Measurements from ENCODE around the gene GRIA1. TPM values are rescaled to one million over a fixed set of nuclear protein-coding genes. Genes with fewer than 3 reads are reported as not detected.

Gene GRIA1
- total and polyA plus RNA-seq, 10 of the 15 experiments (the other 5 are each of a cell fraction or from before 2014, with no cell fraction given) = 0.04 to 0.18 (median 0.04) TPM; not detected in 7

GRCh38 chr5:153496835-153497234, 6.4 kb downstream of the GRIA1 start (continued):
- TF ChIP-seq GATAD2B (conservative IDR thresholded peaks at IDR 0.05; ENCODE audit: low read depth) = no peak
- peak; percentile 77 for TF ChIP-seq SMC3 (IDR thresholded peaks at IDR 0.05; ENCODE audit: borderline replicate concordance, low read length)
- TF ChIP-seq, protein P1, sequence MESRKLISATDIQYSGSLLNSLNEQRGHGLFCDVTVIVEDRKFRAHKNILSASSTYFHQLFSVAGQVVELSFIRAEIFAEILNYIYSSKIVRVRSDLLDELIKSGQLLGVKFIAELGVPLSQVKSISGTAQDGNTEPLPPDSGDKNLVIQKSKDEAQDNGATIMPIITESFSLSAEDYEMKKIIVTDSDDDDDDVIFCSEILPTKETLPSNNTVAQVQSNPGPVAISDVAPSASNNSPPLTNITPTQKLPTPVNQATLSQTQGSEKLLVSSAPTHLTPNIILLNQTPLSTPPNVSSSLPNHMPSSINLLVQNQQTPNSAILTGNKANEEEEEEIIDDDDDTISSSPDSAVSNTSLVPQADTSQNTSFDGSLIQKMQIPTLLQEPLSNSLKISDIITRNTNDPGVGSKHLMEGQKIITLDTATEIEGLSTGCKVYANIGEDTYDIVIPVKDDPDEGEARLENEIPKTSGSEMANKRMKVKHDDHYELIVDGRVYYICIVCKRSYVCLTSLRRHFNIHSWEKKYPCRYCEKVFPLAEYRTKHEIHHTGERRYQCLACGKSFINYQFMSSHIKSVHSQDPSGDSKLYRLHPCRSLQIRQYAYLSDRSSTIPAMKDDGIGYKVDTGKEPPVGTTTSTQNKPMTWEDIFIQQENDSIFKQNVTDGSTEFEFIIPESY (IDR thresholded peaks at IDR 0.05) = no peak
- no peak for TF ChIP-seq EZH2 (IDR thresholded peaks at IDR 0.05; ENCODE audit: borderline replicate concordance, control insufficient read depth, low read depth, low read length)
- peak; percentile 88 for TF ChIP-seq RAD21 (IDR thresholded peaks at IDR 0.05; ENCODE audit: insufficient read depth, low read depth, low read length)
- TF ChIP-seq, protein P2, sequence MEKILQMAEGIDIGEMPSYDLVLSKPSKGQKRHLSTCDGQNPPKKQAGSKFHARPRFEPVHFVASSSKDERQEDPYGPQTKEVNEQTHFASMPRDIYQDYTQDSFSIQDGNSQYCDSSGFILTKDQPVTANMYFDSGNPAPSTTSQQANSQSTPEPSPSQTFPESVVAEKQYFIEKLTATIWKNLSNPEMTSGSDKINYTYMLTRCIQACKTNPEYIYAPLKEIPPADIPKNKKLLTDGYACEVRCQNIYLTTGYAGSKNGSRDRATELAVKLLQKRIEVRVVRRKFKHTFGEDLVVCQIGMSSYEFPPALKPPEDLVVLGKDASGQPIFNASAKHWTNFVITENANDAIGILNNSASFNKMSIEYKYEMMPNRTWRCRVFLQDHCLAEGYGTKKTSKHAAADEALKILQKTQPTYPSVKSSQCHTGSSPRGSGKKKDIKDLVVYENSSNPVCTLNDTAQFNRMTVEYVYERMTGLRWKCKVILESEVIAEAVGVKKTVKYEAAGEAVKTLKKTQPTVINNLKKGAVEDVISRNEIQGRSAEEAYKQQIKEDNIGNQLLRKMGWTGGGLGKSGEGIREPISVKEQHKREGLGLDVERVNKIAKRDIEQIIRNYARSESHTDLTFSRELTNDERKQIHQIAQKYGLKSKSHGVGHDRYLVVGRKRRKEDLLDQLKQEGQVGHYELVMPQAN (conservative IDR thresholded peaks at IDR 0.05) = no peak
- TF ChIP-seq WRNIP1 (IDR thresholded peaks at IDR 0.05; ENCODE audit: borderline replicate concordance, low read depth, low read length) = no peak
- no peak for TF ChIP-seq USF1 (IDR thresholded peaks at IDR 0.05; ENCODE audit: borderline replicate concordance, extremely low read length, insufficient read depth, low read depth, low read length)
- TF ChIP-seq TARDBP (IDR thresholded peaks at IDR 0.05; ENCODE audit: borderline replicate concordance) = no peak
- TF ChIP-seq E2F8 (IDR thresholded peaks at IDR 0.05; ENCODE audit: low read depth, partially characterized antibody) = no peak

Measured in GM12878 (cell line).